GM23248 (cell line): Measurements from ENCODE around the gene CLEC3B. TPM values are rescaled to one million over a fixed set of nuclear protein-coding genes. Genes with fewer than 3 reads are reported as not detected.
A peak's percentile ranks its signal among the peaks of the same experiment; 100 is the strongest.
"Not testable (repeated sequence)": the region's sequence is repeated elsewhere in the genome, so short reads cannot be mapped to it uniquely, and the experiment has no call there.

Experiments
- DNase-seq: peaks from one replicate; pipeline ENCODE4 v3.0.0-alpha.2; 2015
- H2AFZ ChIP-seq: fragments of 200-600 bp; sonication (generic); 2 replicates; pipeline ENCODE4 v1.6.1; 2016; ENCODE audit warnings: antibody characterized with exemption
- H3F3A ChIP-seq: fragments of 200-600 bp; sonication (generic); 2 replicates; pipeline ENCODE4 v1.6.1; 2016; ENCODE audit warnings: mild to moderate bottlenecking, antibody characterized with exemption, mixed run types; ENCODE audit not compliant: insufficient read depth
- H3K27ac ChIP-seq: fragments of 200-600 bp; sonication (generic); 2 replicates; pipeline ENCODE4 v1.5.1; 2016; ENCODE audit warnings: mild to moderate bottlenecking
- H3K27me3 ChIP-seq: fragments of 200-600 bp; sonication (generic); replicated peaks from 2 replicates; pipeline ENCODE4 v1.6.1; 2016; ENCODE audit warnings: mild to moderate bottlenecking; ENCODE audit not compliant: insufficient read depth
- H3K36me3 ChIP-seq: fragments of 200-600 bp; sonication (generic); 2 replicates; pipeline ENCODE4 v1.6.1; 2016; ENCODE audit warnings: low read depth, mild to moderate bottlenecking
- H3K4me1 ChIP-seq: fragments of 200-600 bp; sonication (generic); 2 replicates; pipeline ENCODE4 v1.6.1; 2016; ENCODE audit warnings: mild to moderate bottlenecking; ENCODE audit not compliant: insufficient read depth
- H3K4me2 ChIP-seq: fragments of 200-600 bp; sonication (generic); one replicate; pipeline ENCODE4 v1.6.1; 2016; ENCODE audit warnings: mild to moderate bottlenecking; ENCODE audit not compliant: unreplicated experiment
- H3K4me3 ChIP-seq: fragments of 200-600 bp; sonication (generic); 2 replicates; pipeline ENCODE4 v1.5.1; 2016; ENCODE audit warnings: mild to moderate bottlenecking
- H3K79me2 ChIP-seq: fragments of 200-600 bp; sonication (generic); 2 replicates; pipeline ENCODE4 v1.6.1; 2016; ENCODE audit warnings: mild to moderate bottlenecking; ENCODE audit not compliant: insufficient read depth
- H3K9ac ChIP-seq: fragments of 200-600 bp; sonication (generic); 2 replicates; pipeline ENCODE4 v1.6.1; 2016; ENCODE audit warnings: mild to moderate bottlenecking
- H3K9me2 ChIP-seq: fragments of 200-600 bp; sonication (generic); 2 replicates; pipeline ENCODE4 v1.6.1; 2016; ENCODE audit warnings: mixed run types, mild to moderate bottlenecking, moderate library complexity; ENCODE audit not compliant: insufficient read depth
- H3K9me3 ChIP-seq: fragments of 200-600 bp; sonication (generic); one replicate; pipeline ENCODE4 v1.6.1; 2017; ENCODE audit warnings: low read depth
- H4K20me1 ChIP-seq: fragments of 200-600 bp; sonication (generic); 2 replicates; pipeline ENCODE4 v1.6.0; 2016; ENCODE audit not compliant: insufficient read depth
- EZH2 ChIP-seq: fragments of 200-600 bp; sonication (generic); IDR thresholded peaks from 2 replicates; pipeline ENCODE4 v1.6.1; 2018; ENCODE audit warnings: antibody characterized with exemption, mild to moderate bottlenecking; ENCODE audit not compliant: insufficient read depth, poor library complexity, severe bottlenecking
- EZH2phosphoT487 ChIP-seq: fragments of 200-600 bp; sonication (generic); IDR thresholded peaks from 2 replicates; pipeline ENCODE4 v1.6.1; 2018; ENCODE audit warnings: antibody characterized with exemption, moderate library complexity, mild to moderate bottlenecking, low read depth; ENCODE audit not compliant: insufficient read depth
- WGBS, 2 experiments: methylation state at CpG; one replicate each; pipeline ENCODE4 v1.1.6; 2015 to 2017; ENCODE audit warnings: low lambda C conversion rate in 2 of 2, low coverage in 1 of 2; ENCODE audit errors: missing lambda C conversion rate in 2 of 2; 5-methylcytosine and 5-hydroxymethylcytosine counted together
- in situ Hi-C: fragments of 300-500 bp; cut with MboI; formaldehyde crosslinking; loops from 2 replicates; pipeline ENCODE4 v1.15.0; 2020
- polyA plus RNA-seq: library from polyadenylated mRNA; unstranded; fragments of >200 nt; fragmentation: Nextera tagmentation; extraction: Ambion mirVana; gene quantifications from 2 replicates; pipeline ENCODE4 v1.2.1, GENCODE V29; 2016
- total RNA-seq: library from RNA; depleted of rRNA; stranded (reverse); fragments of >200 nt; shearing (Covaris generic); gene quantifications from 2 replicates; pipeline ENCODE4 v1.2.3, GENCODE V29; 2014

CLEC3B gene
- total and polyA plus RNA-seq, 2 experiments from 2014 or later, result 45.4 to 48.8 TPM

DNA sequence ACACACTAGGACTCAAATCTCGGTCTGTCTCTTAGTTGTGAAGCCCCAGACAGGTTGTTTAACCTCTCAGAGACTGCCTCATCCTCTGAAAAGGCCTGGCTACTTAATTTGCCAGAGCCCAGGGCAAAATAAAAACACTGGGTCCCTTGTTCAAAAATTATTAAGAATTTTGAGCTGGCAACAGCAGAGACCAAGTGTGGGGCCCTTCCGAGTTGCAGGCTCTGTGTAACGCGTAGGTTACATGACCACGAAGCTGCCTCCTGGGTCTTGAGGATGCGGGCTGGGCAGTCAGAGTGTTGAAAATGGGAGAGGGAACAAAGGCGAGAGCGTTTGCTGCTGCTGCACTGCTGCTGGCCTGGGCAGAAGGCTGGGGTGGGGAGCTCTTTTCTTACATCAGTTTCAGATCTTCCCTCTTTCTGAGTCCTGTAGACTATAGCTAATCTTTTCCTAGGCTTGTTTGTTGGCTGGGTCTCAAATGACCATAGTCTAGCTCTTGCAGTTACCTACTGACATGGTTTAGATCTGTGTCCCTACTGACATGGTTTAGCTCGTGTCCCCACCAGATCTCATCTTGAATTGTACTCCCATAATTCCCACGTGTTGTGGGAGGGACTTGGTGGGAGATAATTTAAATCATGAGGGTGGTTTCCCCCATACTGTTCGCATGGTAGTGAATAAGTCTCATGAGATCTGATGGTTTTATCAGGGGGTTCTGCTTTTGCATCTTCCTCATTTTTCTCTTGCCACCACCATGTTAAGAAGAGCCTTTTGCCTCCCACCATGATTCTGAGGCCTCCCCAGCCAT lies 49.9 kb downstream of the CLEC3B start:
- H2AFZ ChIP-seq, result no peak overlapping the region
- in situ Hi-C loops, result no loop called here
- 90 to 92% methylated on average over 11 of the region's 11 CpGs for WGBS, 2 experiments

DNA sequence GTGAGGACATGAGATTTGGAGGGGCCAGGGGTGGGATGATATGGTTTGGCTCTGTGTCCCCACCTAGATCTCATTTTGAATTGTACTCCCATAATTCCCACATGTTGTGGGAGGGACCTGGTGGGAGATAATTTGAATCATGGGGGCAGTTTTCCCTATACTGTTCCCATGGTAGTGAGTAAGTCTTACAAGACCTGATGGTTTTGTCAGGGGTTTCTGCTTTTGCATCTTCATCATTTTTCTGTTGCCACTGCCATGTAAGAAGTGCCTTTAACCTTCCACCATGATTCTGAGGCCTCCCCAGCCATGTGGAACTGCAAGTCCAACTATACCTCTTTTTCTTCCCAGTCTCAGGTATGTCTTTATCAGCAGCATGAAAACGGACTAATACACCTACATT lies 52.2 kb downstream of the CLEC3B start:
- 44% methylated on average over 1 of the region's 1 CpG for WGBS, 2 experiments
- H4K20me1 ChIP-seq, in situ Hi-C loops, H3K27me3 ChIP-seq, H3K79me2 ChIP-seq, H3K4me3 ChIP-seq, H3K9ac ChIP-seq, H3K9me3 ChIP-seq, DNase-seq, H3K4me1 ChIP-seq, H3K9me2 ChIP-seq, H3K4me2 ChIP-seq, H2AFZ ChIP-seq, H3K36me3 ChIP-seq, H3F3A ChIP-seq, H3K27ac ChIP-seq: not testable (repeated sequence)

More for the DNA sequence above, 49.9 kb downstream of the CLEC3B start:
- DNase-seq, result no peak
- Histone ChIP-seq H3K9me3 (no peaks in the 10 kb centered on the region), H3K4me1 (no peaks in the 10 kb centered on the region), H3K9ac (no peak overlapping the region), H3K36me3 (no peaks in the 10 kb centered on the region), H3K79me2 (no peaks in the 10 kb centered on the region), H3K9me2 (no peaks in the 10 kb centered on the region), H3F3A (0 out of 2 replicates have a peak, but pooled peaks cover 3% of the 10 kb centered on the region), H4K20me1 (no peaks in the 10 kb centered on the region), H3K4me3 (no peak overlapping the region), H3K27me3 (no peaks in the 10 kb centered on the region), H3K27ac (no peak overlapping the region), H3K4me2 (no peak overlapping the region)
- TF ChIP-seq EZH2phosphoT487, result no peak
- no peak for TF ChIP-seq EZH2

DNA sequence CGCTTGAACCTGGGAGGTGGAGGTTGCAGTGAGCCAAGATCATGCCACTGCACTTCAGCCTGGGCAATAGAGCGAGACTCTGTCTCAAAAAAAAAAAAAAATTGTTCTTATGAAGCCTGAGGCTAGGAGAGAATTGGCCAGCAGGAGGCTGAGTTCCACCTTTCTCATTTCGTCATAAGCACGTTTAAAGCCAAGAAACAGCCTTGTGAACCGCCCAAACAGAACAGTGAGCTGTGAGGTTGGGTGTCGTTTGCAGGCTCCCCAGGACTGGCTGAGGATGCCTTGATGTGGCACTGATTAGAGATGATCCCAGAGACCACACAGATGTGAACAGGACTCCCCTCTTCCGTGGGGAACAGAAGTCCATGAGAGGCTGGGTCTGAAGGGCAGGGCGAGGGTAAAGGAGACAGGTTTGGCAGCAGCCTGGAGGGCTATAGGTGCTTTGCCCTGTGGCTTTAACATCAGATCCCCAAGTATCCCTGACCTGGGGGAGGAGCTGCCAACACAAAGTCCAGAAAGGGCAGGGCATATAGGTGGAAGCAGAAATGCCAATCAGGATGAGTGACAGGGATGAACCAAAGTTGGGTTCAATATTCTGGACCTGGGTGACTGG lies 52.9 kb downstream of the CLEC3B start:
- WGBS, 2 experiments, result 85 to 88% methylated on average over 8 of the region's 8 CpGs
- 0 out of 2 replicates have a peak, but pooled peaks cover 3% of the 10 kb centered on the region for H3F3A ChIP-seq
- DNase-seq, result peak; percentile 39

DNA sequence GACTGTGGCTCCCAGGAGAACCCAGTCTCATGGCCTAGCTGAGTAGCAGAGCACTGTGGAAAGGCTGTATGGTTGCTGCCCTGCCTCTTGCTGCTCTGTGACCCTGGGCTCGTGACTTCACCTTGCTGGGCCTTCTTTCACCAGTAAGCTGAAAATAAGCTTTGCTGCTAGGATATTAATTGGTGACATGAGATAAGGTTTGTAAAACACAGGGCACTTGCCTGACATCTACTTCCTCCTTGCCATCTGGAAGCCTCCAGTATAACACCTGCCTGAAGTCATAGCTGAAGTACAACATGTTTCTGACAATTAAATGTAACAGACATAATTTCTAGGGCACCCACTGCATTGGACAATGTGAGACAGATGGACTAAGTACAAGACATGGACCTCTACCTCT lies 53.6 kb downstream of the CLEC3B start:
- TF ChIP-seq EZH2phosphoT487 (no peak), EZH2 (no peak)
- Histone ChIP-seq H3K9me2 (no peaks in the 10 kb centered on the region), H3K4me1 (peaks cover 5% of the 10 kb centered on the region), H3K9ac (no peak overlapping the region), H3K4me2 (no peak overlapping the region), H3K9me3 (no peaks in the 10 kb centered on the region), H3K4me3 (no peak overlapping the region), H3F3A (peaks cover 6% of the 10 kb centered on the region), H4K20me1 (no peaks in the 10 kb centered on the region), H3K79me2 (no peaks in the 10 kb centered on the region), H3K27ac (no peak overlapping the region), H3K27me3 (no peaks in the 10 kb centered on the region), H2AFZ (no peak overlapping the region), H3K36me3 (no peaks in the 10 kb centered on the region)
- DNase-seq, result no peak
- in situ Hi-C loops, result no loop called here
- 95 to 100% methylated on average over 1 of the region's 1 CpG for WGBS, 2 experiments

More for the DNA sequence above, 52.9 kb downstream of the CLEC3B start:
- Histone ChIP-seq H3K27ac (no peak overlapping the region), H4K20me1 (no peaks in the 10 kb centered on the region), H3K9me2 (no peaks in the 10 kb centered on the region), H2AFZ (no peak overlapping the region), H3K27me3 (no peaks in the 10 kb centered on the region), H3K9ac (no peak overlapping the region), H3K4me1 (no peaks in the 10 kb centered on the region), H3K4me3 (no peak overlapping the region), H3K4me2 (no peak overlapping the region), H3K36me3 (no peaks in the 10 kb centered on the region), H3K9me3 (no peaks in the 10 kb centered on the region), H3K79me2 (no peaks in the 10 kb centered on the region)
- TF ChIP-seq EZH2 (no peak), EZH2phosphoT487 (no peak)
- in situ Hi-C loops, result no loop called here

DNA sequence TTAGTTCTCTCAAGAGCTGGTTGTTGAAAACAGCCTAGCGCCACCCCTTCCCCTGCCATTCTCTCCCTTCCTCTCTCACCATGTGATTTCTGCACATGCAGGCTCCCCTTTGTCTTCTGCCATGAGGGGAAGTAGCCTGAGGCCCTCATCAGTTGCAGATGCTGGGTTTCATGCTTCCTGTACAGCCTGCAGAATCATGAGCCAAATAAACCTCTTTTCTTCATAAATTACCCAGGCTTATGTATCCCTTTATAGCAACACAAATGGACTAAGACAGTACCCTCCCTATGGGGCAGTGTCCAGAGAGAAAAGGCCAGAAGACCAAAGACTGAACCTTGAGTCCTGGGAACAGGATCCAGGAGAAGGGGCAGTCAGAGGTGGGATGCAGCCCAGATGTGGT lies 54.7 kb downstream of the CLEC3B start:
- in situ Hi-C loops, result no loop called here
- Histone ChIP-seq H3K27ac (no peak overlapping the region), H3K36me3 (no peaks in the 10 kb centered on the region), H3K4me3 (no peak overlapping the region), H3K4me2 (no peak overlapping the region), H3K4me1 (peaks cover 15% of the 10 kb centered on the region), H3K27me3 (no peaks in the 10 kb centered on the region), H2AFZ (no peak overlapping the region), H3K9me3 (no peaks in the 10 kb centered on the region), H3K9me2 (no peaks in the 10 kb centered on the region), H3F3A (peaks cover 15% of the 10 kb centered on the region), H3K9ac (no peak overlapping the region), H4K20me1 (no peaks in the 10 kb centered on the region), H3K79me2 (no peaks in the 10 kb centered on the region)
- DNase-seq, result no peak
- TF ChIP-seq EZH2 (no peak), EZH2phosphoT487 (no peak)
- WGBS, 2 experiments, result 100% methylated on average over 1 of the region's 1 CpG
